GM18526 (cell line): ENCODE data around the gene ROBO1.

Experiments used
- POLR2A ChIP-seq: IDR thresholded peaks from 3 replicates; pipeline ENCODE4 v1.6.1; 2011; ENCODE audit not compliant: insufficient read length; ENCODE audit errors: extremely low read depth

Gene ROBO1

GRCh38 chr3:78742491-78742890 is 1025.3 kb downstream of the ROBO1 start:
- TF ChIP-seq POLR2A, result no peak

GRCh38 chr3:78742041-78742440 is 1025.8 kb downstream of the ROBO1 start:
- no peak for TF ChIP-seq POLR2A

DNA sequence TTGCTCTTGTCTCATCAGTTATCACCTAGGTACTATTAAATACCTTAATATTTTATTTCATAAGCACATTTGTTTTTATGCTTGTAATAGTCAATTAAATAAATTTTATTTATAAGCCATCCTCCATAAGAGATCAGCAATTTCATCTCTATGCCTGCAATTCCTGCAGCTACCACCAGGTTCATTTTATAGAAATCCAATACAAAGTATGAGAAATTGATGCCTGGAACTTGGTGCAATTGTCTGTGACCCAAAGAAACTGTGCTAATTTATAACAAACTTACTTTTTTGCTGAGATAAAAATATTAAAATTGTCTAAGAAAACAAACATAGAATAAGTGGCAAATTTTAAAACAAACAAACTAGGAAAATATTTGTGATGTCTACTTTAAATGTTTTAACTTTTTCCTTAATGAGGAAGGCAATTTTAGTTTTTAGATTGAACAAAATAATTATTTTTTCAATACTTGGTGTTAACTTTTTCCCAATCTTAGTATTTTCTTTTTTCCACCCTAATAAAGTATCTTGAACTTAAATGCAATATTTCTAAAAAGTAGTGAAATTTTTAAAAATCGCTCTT is 1026.6 kb downstream of the ROBO1 start:
- TF ChIP-seq POLR2A, result no peak

- TF ChIP-seq POLR2A, result no peak
These were observed 1029.0 kb downstream of the ROBO1 start for GRCh38 chr3:78738833-78739232.

GRCh38 chr3:78737988-78738387 is 1029.8 kb downstream of the ROBO1 start:
- no peak for TF ChIP-seq POLR2A

GRCh38 chr3:78736863-78737262 is 1030.9 kb downstream of the ROBO1 start:
- no peak for TF ChIP-seq POLR2A

- no peak for TF ChIP-seq POLR2A
These were observed 1033.7 kb downstream of the ROBO1 start for GRCh38 chr3:78734048-78734637.

DNA sequence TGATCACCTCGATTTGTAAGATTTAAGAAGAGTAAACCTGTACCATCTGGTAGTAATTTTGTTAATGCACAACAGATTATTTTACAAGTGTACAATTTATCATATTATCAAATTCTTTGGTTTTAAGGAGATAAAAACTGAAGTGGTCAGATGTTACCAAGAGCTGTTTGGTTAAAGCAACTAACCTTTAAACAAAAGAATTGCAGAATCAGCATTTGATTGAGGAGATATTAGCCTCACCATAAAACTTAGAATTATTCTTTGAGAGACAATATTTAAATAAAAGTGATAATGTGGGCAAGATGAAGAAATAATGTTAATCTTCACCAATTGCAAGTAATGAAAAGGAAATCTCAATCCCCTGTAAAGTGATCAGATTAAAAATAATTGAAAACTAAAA is 1034.9 kb downstream of the ROBO1 start:
- no peak for TF ChIP-seq POLR2A

GRCh38 chr3:78732471-78732870 is 1035.3 kb downstream of the ROBO1 start:
- no peak for TF ChIP-seq POLR2A

DNA sequence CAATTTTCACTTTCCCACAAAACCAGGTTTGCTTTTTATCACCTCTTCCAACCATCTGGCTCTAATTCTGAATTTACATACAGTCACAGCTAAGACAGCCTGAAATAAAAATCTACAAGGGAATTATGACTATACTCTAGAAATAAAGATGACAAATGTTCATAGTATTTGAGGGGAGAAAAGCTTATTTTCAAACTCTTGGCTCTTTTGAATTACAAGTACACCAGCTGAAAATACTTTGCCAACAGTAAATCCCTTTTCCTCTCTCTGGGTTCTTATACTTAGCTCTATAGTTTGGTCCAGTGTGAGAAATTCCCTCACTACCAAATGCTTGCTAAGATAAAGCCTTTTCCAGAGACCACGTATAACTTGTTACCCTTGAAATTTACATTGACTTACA is 1037.9 kb downstream of the ROBO1 start:
- TF ChIP-seq POLR2A, result no peak

DNA sequence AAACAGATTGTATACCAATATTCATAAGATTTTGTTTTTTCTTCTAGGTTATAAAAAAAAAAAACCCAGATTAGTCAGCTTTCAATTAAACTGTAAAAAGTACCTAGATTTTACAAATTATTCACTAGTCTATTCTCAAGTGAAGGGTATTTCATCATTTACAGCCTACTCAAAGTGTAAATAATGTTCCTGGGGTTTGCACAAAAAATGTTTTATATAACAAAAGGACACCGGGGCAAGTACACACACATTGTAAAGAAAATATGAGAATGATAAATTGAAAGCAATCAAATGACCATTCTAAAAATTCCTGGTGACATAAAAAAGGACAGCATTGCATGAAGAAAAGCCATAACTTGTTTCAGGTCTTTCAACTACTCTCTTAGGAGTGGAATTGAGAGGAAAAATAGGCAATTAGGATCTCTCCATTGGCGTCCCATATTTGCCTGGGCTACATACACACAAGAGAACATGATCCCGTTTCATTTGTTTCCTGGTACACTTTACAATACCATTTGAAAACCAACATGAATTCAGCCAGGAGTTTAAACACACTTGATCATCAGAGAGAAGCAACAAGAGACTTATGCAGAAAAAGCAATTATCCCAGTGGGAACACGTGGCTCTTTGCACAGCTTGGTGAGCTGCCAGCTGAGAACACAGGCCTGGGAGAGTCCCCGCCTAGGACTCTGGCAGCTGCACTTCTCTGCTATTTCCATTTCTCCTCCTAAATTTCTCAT is 1039.2 kb downstream of the ROBO1 start:
- no peak for TF ChIP-seq POLR2A

GRCh38 chr3:78726545-78726944 is 1041.3 kb downstream of the ROBO1 start:
- TF ChIP-seq POLR2A, result no peak

DNA sequence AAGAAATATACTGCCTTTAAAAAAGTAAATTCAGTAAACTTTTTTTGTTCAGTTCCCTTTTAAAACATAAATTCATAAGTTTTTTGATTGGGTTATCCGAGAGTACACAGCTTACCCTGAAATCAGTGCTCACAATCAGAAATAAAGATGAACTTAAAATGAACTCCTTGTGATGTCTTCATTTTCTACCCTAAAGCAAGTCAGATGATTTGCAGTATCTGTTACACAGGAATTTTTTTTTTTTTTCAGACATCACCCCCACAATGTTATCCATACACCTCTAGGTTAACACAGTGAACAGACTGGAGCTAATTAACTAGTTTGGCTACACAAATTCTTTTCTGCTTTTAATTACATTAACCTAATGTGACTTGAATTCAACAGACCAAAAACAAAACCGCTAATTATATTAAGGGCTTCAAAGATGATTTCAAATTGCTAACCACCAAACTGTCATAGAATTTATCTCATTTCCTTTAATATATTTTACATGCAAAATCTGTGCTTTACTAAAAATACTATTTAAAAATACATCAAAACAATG is 1042.0 kb downstream of the ROBO1 start:
- no peak for TF ChIP-seq POLR2A

DNA sequence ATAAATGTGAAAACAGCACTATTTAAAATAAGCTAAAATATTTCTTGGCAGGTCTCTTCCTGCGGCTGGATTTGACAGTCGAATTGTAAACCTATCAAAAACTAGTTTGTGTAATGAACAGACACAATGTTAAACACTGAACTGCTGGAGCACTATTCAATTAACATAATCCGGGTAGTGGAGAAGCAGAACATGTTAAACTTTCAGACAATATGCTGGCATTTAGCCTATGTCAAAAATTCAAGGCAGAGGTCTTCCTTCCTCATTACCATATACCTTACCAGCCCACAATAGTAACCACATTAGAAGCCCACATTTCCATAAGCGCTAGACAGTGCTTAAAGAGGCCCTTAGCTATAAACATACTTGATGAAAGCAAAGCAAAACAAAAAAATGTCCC is 1042.9 kb downstream of the ROBO1 start:
- no peak for TF ChIP-seq POLR2A

GRCh38 chr3:78721771-78722543 is 1045.8 kb downstream of the ROBO1 start:
- TF ChIP-seq POLR2A, result no peak
